ENCODE measurements around the gene ZFP64. TPM values are rescaled to one million over a fixed set of nuclear protein-coding genes. Genes with fewer than 3 reads are reported as not detected.
"Not testable (repeated sequence)": the region's sequence is repeated elsewhere in the genome, so short reads cannot be mapped to it uniquely, and the experiment has no call there.

Gene ZFP64
- total RNA-seq, 1 donor from 2014 or later, result 8.3 TPM

DNA sequence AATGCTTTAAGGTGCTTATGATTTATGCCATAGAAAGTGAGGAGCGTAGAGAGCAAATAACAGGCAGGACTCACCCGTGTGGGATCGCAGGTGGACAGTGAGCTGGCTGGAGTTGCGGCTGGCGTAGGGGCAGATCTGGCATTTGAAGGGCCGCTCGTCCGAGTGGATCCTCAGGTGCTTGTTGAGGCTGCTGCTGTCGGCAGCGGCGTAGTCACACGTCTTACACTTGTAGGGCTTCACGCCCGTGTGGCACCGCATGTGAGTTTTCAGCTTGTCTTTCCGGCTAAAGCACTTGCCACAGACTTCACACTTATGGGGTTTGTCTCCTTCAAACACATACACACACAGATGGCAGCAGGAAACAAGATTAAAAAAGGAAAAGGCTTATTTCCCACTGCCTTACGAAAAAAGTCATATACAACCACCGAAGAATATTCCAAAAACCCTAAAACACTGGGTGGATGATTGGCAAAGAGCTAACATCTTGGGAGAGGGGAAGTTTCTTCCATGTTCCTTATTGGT is 31.5 kb downstream of the ZFP64 start:
- intact Hi-C loops (cut with micrococcal nuclease), result no loop called here

DNA sequence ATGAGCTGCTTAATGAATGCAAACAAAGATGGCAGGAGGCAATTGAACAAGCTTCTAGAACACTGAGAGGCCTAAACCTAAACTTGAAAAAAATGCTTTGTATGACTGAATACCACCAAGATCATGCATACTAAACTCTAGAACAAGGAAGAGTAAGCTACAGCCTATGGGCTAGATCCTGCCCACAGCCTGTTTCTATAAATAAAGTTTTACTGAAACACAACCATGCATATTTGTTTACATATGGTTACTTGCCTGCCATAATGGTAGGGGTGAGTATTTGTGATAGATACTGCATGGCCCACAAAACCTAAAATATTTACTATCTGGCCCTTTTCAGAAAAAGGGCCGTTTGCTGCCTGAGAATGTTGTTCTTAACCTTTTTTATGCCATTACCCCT is 37.0 kb downstream of the ZFP64 start:
- intact Hi-C loops (cut with micrococcal nuclease), result no loop called here

DNA sequence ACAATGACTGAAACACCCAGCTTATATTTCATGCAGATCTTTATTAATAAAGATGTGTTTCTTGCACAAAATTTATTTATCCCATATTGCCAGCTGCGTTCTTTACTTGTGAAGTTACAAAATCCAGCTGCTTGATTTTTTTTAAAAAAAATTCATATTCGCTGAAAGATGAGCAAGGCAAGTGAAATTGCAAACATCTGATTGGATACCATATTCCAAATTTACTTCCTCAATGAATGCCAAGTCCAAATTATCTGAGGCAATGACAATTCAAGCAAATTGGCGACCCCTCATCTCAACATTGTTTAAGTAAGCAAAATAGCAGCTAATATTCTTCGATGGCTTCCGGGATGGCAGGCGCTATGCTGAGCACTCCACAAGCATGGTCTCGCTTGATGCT is 37.7 kb downstream of the ZFP64 start:
- intact Hi-C loops (cut with micrococcal nuclease), result no loop called here

GRCh38 chr20:52152921-52153320 is 38.7 kb downstream of the ZFP64 start:
- intact Hi-C loops (cut with micrococcal nuclease), result no loop called here

GRCh38 chr20:52152416-52152815 is 39.2 kb downstream of the ZFP64 start:
- intact Hi-C loops (cut with micrococcal nuclease), result no loop called here

- intact Hi-C loops (cut with micrococcal nuclease), result loop anchor here (1.0 kb wide), 1 partner anchor 22 kb away; no protein-coding TSS in a partner anchor
Observed at GRCh38 chr20:52150440-52151258, 40.9 kb downstream of the ZFP64 start.

DNA sequence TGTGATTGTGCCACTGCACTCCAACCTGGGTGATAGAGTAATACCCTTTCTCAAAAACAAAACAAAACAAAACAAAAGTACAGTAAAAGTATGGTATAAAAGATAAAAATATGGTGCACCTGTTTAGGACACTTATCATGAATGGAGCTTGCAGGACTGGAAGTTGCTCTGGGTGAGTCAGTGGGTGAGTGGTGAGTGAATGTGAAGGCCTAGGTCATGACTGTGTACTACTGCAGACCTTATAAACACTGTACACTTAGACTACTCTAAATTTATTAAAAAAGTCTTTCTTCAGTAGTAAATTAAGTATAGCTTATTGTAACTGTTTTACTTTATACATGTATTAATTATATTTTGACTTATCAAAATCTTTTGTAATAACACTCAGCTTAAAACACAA is 46.0 kb downstream of the ZFP64 start:
- intact Hi-C loops (cut with micrococcal nuclease), result no loop called here

DNA sequence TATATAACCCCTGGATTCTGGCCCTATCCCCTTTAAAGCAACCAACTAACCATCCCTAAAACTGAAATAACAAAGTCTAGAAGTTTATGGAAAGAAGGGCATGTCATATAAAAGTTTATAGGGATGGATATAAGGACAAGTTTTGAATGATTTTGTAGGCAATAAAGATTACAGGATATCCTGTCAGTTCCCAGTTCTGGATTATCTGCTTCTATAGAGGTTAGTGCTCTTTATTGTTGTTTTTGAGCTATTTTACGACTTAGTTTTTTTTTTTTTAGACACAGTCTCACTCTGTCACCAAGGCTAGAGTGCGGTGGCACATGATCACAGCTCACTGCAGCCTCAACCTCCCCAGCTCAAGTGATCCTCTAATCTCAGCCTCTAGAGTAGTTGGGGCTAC is 48.3 kb downstream of the ZFP64 start:
- intact Hi-C loops (cut with micrococcal nuclease), result no loop called here

GRCh38 chr20:52142757-52143156 is 48.8 kb downstream of the ZFP64 start:
- intact Hi-C loops (cut with micrococcal nuclease), result no loop called here

DNA sequence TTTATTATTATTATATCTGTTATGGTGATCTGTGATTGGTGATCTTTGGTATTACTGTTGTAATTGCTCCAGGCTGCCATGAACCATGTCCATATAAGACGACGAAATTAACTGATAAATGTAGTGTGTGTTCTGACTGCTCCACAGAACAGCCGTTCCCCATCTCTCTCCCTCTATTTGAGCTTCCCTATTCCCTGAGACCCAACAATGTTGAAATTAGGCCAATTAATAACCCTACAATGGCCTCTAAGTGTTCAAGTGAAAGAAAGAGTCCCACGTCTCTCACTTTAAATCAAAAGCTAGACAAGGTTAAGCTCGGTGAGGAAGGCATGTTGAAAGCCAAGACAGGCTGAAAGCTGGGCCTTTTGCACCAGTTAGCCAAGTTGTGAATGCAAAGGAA is 51.6 kb downstream of the ZFP64 start:
- intact Hi-C loops (cut with micrococcal nuclease), result no loop called here

DNA sequence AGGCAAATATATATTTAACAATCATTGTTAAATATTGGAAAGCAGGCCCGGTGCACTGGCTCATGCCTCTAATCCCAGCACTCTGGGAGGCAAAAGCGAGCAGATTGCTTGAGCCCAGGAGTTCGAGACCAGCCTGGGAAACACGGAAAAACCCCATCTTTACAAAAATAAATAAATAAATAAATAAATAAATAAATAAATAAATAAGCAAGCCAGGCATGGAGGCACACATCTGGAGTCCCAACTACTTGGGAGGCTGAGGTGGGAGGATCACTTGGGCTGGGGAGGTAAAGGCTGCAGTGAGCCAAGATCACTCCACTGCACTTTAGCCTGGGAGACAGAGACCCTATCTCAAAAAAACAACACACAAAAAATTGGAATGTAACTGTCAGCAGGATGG is 53.7 kb downstream of the ZFP64 start:
- intact Hi-C loops (cut with micrococcal nuclease), result no loop called here

DNA sequence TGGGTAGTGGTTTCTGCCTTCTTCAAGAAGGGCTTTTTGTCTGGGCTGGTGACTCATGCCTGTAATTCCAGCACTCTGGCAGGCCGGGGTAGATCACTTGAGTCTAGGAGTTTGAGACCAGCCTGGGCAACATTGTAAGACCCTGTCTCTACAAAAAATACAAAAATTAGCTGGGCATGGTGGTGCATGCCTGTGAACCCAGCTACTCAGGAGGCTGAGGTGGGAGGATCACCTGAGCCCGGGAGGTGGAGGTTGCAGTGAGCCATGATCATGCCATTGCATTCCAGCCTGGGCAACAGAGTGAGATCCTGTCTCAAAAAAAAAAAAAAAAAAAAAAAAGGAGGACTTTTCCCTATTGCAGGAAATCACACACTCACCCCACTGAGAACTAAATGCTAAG is 57.9 kb downstream of the ZFP64 start:
- intact Hi-C loops (cut with micrococcal nuclease), result not testable (repeated sequence)

GRCh38 chr20:52132337-52132736 is 59.2 kb downstream of the ZFP64 start:
- intact Hi-C loops (cut with micrococcal nuclease), result no loop called here

DNA sequence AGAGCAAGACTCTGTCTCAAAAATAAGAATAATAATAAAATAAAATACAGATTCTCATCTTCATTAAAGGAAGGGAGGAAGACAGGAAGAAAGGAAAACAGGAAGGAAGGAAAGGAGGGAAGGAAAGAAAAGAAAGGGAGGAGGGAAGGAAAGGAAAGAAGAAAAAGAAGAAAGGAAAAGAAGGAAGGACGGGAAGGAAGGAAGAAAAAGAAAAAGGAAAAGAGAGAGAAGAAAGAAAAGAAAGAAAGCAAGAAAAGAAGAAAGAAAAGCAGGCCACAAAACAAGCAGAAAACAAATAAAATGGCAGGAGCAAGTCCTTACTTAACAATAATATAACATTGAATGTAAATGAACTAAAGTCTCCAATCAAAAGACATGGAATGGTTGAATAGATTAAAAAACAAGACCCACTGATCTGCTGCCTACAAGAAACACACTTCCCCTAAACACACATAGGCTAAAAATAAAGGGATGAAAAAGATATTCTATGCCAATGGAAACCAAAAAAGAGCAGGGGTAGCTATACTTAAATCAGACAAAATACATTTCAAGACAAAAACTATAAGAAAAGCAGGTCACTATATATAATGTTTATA is 60.4 kb downstream of the ZFP64 start:
- intact Hi-C loops (cut with micrococcal nuclease), result no loop called here

DNA sequence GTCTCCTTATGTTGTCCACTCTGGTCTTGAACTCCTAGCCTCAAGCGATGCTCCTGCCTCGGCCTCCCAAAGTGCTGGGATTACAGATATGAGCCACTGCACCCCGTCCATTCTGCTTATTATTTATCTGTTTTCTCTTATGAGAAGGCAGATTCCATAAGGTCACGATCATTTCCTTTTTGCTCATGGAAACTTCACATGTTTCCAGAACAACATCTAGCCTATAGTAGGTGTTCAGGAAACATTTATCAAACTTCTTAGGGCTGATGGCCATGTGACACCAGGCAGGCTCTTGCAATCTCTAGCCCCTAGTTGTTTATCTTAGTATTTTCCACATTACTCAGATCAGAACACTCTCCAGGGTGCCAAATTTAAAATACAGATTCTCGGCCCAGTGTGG is 61.2 kb downstream of the ZFP64 start:
- intact Hi-C loops (cut with micrococcal nuclease), result no loop called here

DNA sequence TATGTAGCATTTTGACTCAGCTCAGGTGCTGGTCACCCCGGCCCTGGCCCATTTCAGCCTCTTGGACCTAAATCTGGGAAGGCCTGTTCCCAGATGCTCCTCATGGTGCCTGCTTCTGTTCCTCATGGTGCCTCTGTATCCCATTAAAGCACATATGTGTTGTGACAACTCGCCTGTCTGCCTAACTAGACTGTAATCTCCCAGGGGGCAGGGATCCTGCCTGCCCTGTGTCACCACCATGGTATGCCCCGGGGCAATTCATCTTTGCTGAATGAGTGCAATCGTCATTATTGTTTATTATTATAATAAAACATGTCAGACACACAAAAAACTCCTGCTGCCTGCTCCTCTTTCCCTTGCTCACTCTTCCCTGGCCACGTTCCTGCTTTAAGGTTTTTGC is 62.0 kb downstream of the ZFP64 start:
- intact Hi-C loops (cut with micrococcal nuclease), result no loop called here

GRCh38 chr20:52127309-52127708 is 64.3 kb downstream of the ZFP64 start:
- intact Hi-C loops (cut with micrococcal nuclease), result no loop called here

DNA sequence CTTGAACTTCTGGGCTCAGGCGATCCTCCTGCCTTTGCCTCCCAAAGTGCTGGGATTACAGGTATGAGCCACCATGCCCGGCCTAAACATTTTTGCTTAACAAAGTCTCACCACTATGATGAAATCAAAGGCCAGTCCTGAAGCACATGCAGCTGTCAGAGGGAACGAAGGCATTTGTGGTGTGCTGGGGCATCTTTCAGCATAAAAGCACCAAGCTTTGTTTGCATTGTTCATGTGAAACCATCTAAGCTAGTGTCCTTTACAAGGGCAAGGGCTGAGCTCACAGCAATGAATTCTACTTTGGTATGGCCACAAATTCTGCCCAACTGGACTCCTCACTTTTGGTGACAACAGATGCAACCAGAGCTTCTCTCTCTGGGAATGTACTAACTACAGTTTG is 66.8 kb downstream of the ZFP64 start:
- intact Hi-C loops (cut with micrococcal nuclease), result no loop called here

GRCh38 chr20:52118696-52119095 is 72.9 kb downstream of the ZFP64 start:
- intact Hi-C loops (cut with micrococcal nuclease), result no loop called here

GRCh38 chr20:52118016-52118623 is 73.5 kb downstream of the ZFP64 start:
- intact Hi-C loops (cut with micrococcal nuclease), result no loop called here

DNA sequence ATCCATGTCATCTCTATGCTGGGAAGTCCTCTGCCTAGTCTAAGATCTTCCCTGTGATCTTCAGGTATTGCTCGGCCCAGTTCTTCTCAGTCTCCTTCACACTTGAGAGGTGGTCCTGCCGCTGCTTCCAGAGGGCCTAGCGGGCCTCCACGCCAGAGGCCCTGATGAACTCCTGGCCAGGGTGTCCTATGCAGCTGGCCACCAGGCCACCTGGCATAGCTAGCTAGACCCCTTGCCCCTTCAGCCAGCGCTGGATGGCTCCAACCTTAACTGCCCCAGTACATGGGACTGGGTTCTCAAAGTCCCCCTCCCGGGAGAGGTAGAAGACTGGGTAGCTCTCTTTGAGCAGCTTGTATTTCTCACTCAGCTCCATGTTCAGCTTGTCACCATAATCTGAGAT is 81.1 kb downstream of the ZFP64 start:
- intact Hi-C loops (cut with micrococcal nuclease), result no loop called here
